ENCODE measurements around the gene OBSCN. TPM values are rescaled to one million over a fixed set of nuclear protein-coding genes. Genes with fewer than 3 reads are reported as not detected.

The OBSCN gene
- total and polyA plus RNA-seq, 2 of the 13 experiments (the other 11 are each of a cell fraction or from before 2014, with no cell fraction given), result 0.20 TPM

DNA sequence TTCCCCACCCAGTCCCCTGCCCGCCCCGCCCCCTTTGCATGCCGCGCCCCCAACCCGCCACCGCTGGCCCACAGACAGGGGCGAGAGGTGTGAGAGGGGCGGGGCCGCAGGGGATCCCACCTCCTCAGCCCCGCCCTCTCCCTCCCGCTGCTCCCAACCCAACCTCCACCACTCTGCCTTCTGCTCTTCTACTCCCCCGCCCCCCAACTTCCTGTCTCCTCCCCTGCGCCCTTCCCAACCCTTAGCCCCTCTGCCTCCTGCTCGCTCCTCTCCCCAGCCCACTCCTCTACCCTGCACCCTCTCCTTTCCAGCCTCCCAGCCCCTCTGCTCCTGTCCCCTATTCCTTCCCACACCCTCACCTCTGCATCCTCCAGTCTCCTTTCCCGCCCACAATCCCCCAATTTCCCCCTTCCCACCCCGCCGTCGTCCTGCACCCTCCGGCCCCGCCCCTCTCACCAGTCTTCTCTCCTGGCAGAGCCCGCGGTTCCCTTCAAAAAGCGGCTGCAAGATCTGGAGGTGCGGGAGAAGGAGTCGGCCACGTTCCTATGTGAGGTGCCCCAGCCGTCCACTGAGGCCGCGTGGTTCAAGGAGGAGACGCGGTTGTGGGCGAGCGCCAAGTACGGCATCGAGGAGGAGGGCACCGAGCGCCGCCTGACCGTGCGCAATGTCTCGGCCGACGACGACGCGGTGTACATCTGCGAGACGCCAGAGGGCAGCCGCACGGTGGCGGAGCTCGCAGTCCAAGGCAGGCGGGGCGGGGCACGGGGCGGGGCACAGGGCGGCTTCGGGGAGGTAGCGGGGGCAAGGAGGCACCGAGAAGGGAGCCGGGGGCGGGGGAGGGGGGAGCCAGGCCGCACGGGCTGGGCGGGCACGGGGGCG, 5.4 kb downstream of the OBSCN start (continued):
- TF ChIP-seq, protein P1, sequence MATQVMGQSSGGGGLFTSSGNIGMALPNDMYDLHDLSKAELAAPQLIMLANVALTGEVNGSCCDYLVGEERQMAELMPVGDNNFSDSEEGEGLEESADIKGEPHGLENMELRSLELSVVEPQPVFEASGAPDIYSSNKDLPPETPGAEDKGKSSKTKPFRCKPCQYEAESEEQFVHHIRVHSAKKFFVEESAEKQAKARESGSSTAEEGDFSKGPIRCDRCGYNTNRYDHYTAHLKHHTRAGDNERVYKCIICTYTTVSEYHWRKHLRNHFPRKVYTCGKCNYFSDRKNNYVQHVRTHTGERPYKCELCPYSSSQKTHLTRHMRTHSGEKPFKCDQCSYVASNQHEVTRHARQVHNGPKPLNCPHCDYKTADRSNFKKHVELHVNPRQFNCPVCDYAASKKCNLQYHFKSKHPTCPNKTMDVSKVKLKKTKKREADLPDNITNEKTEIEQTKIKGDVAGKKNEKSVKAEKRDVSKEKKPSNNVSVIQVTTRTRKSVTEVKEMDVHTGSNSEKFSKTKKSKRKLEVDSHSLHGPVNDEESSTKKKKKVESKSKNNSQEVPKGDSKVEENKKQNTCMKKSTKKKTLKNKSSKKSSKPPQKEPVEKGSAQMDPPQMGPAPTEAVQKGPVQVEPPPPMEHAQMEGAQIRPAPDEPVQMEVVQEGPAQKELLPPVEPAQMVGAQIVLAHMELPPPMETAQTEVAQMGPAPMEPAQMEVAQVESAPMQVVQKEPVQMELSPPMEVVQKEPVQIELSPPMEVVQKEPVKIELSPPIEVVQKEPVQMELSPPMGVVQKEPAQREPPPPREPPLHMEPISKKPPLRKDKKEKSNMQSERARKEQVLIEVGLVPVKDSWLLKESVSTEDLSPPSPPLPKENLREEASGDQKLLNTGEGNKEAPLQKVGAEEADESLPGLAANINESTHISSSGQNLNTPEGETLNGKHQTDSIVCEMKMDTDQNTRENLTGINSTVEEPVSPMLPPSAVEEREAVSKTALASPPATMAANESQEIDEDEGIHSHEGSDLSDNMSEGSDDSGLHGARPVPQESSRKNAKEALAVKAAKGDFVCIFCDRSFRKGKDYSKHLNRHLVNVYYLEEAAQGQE (IDR thresholded peaks at IDR 0.05; ENCODE audit: borderline replicate concordance in 1 of 2, low read depth in 1 of 2, low read length in 2 of 2), result no peak
- TF ChIP-seq BORCS8-MEF2B (CRISPR knock-in tag; IDR thresholded peaks at IDR 0.05) (no peak), ZC3H4 (CRISPR knock-in tag; IDR thresholded peaks at IDR 0.05; ENCODE audit: borderline replicate concordance) (no peak), IRX3 (CRISPR knock-in tag; IDR thresholded peaks at IDR 0.05; ENCODE audit: borderline replicate concordance, low read depth) (no peak), MEIS2 (CRISPR knock-in tag; IDR thresholded peaks at IDR 0.05) (no peak), IRF1 (CRISPR knock-in tag; IDR thresholded peaks at IDR 0.05; ENCODE audit: low read depth) (no peak), PATZ1 (CRISPR knock-in tag; IDR thresholded peaks at IDR 0.05) (peak; percentile 50), SP1 (IDR thresholded peaks at IDR 0.05) (no peak), SP1 (CRISPR knock-in tag; IDR thresholded peaks at IDR 0.05) (0 out of 2 replicates have a peak, but pooled peaks have one; percentile 49), EHMT2 (IDR thresholded peaks at IDR 0.05; ENCODE audit: borderline replicate concordance, low read depth, low read length) (no peak), ZBTB49 (CRISPR knock-in tag; IDR thresholded peaks at IDR 0.05; ENCODE audit: borderline replicate concordance) (no peak)
- TF ChIP-seq, protein P2, sequence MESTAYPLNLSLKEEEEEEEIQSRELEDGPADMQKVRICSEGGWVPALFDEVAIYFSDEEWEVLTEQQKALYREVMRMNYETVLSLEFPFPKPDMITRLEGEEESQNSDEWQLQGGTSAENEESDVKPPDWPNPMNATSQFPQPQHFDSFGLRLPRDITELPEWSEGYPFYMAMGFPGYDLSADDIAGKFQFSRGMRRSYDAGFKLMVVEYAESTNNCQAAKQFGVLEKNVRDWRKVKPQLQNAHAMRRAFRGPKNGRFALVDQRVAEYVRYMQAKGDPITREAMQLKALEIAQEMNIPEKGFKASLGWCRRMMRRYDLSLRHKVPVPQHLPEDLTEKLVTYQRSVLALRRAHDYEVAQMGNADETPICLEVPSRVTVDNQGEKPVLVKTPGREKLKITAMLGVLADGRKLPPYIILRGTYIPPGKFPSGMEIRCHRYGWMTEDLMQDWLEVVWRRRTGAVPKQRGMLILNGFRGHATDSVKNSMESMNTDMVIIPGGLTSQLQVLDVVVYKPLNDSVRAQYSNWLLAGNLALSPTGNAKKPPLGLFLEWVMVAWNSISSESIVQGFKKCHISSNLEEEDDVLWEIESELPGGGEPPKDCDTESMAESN (CRISPR knock-in tag; conservative IDR thresholded peaks at IDR 0.05), result 0 out of 2 replicates have a peak, but pooled peaks have one; percentile 51
- TF ChIP-seq, protein P3, sequence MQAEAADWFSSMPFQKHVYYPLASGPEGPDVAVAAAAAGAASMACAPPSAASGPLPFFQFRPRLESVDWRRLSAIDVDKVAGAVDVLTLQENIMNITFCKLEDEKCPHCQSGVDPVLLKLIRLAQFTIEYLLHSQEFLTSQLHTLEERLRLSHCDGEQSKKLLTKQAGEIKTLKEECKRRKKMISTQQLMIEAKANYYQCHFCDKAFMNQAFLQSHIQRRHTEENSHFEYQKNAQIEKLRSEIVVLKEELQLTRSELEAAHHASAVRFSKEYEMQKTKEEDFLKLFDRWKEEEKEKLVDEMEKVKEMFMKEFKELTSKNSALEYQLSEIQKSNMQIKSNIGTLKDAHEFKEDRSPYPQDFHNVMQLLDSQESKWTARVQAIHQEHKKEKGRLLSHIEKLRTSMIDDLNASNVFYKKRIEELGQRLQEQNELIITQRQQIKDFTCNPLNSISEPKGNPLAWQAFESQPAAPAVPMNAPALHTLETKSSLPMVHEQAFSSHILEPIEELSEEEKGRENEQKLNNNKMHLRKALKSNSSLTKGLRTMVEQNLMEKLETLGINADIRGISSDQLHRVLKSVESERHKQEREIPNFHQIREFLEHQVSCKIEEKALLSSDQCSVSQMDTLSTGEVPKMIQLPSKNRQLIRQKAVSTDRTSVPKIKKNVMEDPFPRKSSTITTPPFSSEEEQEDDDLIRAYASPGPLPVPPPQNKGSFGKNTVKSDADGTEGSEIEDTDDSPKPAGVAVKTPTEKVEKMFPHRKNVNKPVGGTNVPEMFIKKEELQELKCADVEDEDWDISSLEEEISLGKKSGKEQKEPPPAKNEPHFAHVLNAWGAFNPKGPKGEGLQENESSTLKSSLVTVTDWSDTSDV (CRISPR knock-in tag; IDR thresholded peaks at IDR 0.05), result no peak
